IPS-18a (cell line): ENCODE measurements around the gene FAM216B.
"Not testable (repeated sequence)": the region's sequence is repeated elsewhere in the genome, so short reads cannot be mapped to it uniquely, and the experiment has no call there.

Experiments used
- H3K27ac ChIP-seq: one replicate; pipeline ENCODE4 v1.5.1; 2013; ENCODE audit warnings: low read length
- H3K27me3 ChIP-seq: one replicate; pipeline ENCODE4 v1.6.1; 2013; ENCODE audit warnings: mild to moderate bottlenecking, low read length; ENCODE audit not compliant: control insufficient read depth, insufficient read depth
- H3K36me3 ChIP-seq: one replicate; pipeline ENCODE4 v1.6.1; 2013; ENCODE audit warnings: low read depth, low read length; ENCODE audit not compliant: control insufficient read depth
- H3K4me1 ChIP-seq: one replicate; pipeline ENCODE4 v1.6.1; 2013; ENCODE audit warnings: low read depth, low read length; ENCODE audit not compliant: control insufficient read depth
- H3K4me3 ChIP-seq: one replicate; pipeline ENCODE4 v1.5.1; 2013; ENCODE audit warnings: low read length
- H3K9ac ChIP-seq: one replicate; pipeline ENCODE4 v1.6.1; 2013; ENCODE audit warnings: mild to moderate bottlenecking, low read length, moderate library complexity
- H3K9me3 ChIP-seq: one replicate; pipeline ENCODE4 v1.6.1; 2013; ENCODE audit warnings: low read depth, low read length; ENCODE audit not compliant: control insufficient read depth

Gene FAM216B

DNA sequence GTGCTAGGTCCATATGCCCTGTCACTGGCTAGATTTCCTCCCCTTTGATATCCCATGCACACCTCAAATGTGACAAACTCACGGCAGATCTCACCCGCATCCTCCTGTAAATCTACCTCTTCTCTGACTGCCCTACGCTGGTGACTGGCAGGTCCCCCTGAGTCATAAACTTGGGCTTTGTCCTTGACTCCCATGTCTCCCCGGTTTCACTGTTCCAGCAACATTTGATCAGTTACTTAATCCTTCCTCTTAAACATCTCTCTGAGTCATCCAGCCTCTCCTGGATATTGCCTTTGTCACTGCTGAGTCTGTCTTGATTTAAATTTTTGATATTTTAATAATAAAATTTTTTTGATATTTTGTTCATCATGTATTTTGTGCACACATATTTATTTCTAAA lies 26.5 kb downstream of the FAM216B start:
- H3K36me3 ChIP-seq, result no peaks in the 10 kb centered on the region
- H3K4me3 ChIP-seq, result no peak overlapping the region
- no peak overlapping the region for H3K9ac ChIP-seq
- no peaks in the 10 kb centered on the region for H3K27me3 ChIP-seq
- H3K27ac ChIP-seq, result no peak overlapping the region
- no peaks in the 10 kb centered on the region for H3K9me3 ChIP-seq
- H3K4me1 ChIP-seq, result no peaks in the 10 kb centered on the region

- Histone ChIP-seq H3K27ac (no peak overlapping the region), H3K9ac (no peak overlapping the region), H3K27me3 (no peaks in the 10 kb centered on the region), H3K36me3 (no peaks in the 10 kb centered on the region), H3K9me3 (no peaks in the 10 kb centered on the region), H3K4me3 (no peak overlapping the region), H3K4me1 (no peaks in the 10 kb centered on the region)
These were observed 27.1 kb downstream of the FAM216B start for GRCh38 chr13:42808341-42808940.

DNA sequence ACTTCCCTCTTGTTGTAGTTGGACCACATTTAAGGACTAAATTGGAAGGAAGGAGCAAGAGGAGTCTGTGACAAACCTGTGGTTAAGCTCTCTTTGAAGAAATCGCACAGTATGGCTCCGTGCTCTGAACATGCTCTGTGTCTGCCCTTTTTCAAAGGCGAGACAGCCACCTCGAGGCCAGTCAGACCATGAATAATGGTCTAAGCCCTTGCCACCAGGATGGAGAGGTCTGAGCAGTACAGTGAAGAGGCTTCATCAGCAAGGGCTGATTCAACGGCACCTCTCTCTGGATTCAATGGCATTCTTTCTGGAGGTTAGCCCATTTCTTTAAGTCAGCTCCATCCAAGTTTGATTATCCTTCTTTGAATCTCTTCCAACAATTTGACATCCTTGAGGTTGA lies 30.9 kb downstream of the FAM216B start:
- Histone ChIP-seq H3K27me3 (no peaks in the 10 kb centered on the region), H3K36me3 (no peaks in the 10 kb centered on the region), H3K27ac (no peak overlapping the region), H3K4me3 (no peak overlapping the region), H3K4me1 (no peaks in the 10 kb centered on the region), H3K9ac (no peak overlapping the region), H3K9me3 (no peaks in the 10 kb centered on the region)

- H3K4me3 ChIP-seq, result no peak overlapping the region
- no peaks in the 10 kb centered on the region for H3K36me3 ChIP-seq
- no peak overlapping the region for H3K27ac ChIP-seq
- H3K9me3 ChIP-seq, result peaks cover 8% of the 10 kb centered on the region
- no peak overlapping the region for H3K9ac ChIP-seq
- no peaks in the 10 kb centered on the region for H3K4me1 ChIP-seq
- no peaks in the 10 kb centered on the region for H3K27me3 ChIP-seq
These were observed 33.5 kb downstream of the FAM216B start for GRCh38 chr13:42814868-42815267.

- Histone ChIP-seq H3K4me3 (no peak overlapping the region), H3K27ac (no peak overlapping the region), H3K9me3 (peaks cover 8% of the 10 kb centered on the region), H3K36me3 (no peaks in the 10 kb centered on the region), H3K9ac (no peak overlapping the region), H3K4me1 (no peaks in the 10 kb centered on the region), H3K27me3 (no peaks in the 10 kb centered on the region)
These were observed 34.3 kb downstream of the FAM216B start for GRCh38 chr13:42815681-42816080.

DNA sequence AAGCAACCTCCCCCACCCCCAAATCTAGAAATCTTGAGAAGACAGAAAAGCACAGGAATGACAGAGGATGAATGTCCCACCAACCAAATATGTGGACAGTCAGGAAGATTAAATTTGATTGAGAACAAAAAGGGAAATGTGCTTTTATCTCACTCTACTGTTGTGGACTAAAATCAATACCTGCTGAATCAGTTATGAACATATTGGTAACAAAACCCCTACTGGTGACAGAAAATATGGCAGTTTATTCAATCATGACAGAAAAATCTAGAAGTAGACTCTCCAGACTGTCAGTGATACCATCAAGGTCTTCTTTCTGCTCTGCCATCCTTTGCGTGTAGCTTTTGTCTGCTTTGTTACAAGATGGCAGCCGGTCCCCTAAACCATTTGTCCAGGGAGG lies 35.2 kb downstream of the FAM216B start:
- no peak overlapping the region for H3K27ac ChIP-seq

GRCh38 chr13:42819687-42820086 lies 38.3 kb downstream of the FAM216B start:
- H3K4me1 ChIP-seq, H3K36me3 ChIP-seq, H3K9me3 ChIP-seq, H3K27ac ChIP-seq, H3K9ac ChIP-seq, H3K4me3 ChIP-seq, H3K27me3 ChIP-seq: not testable (repeated sequence)

More for the DNA sequence above, 35.2 kb downstream of the FAM216B start:
- H3K36me3 ChIP-seq, result no peaks in the 10 kb centered on the region
- H3K9me3 ChIP-seq, result peaks cover 8% of the 10 kb centered on the region
- no peak overlapping the region for H3K9ac ChIP-seq
- H3K4me3 ChIP-seq, result no peak overlapping the region
- peaks cover 3% of the 10 kb centered on the region for H3K4me1 ChIP-seq
- H3K27me3 ChIP-seq, result no peaks in the 10 kb centered on the region

GRCh38 chr13:42820451-42820850 lies 39.1 kb downstream of the FAM216B start:
- Histone ChIP-seq H3K27ac (no peak overlapping the region), H3K4me3 (no peak overlapping the region), H3K27me3 (no peaks in the 10 kb centered on the region), H3K9me3 (peaks cover 8% of the 10 kb centered on the region), H3K9ac (no peak overlapping the region), H3K4me1 (peaks cover 3% of the 10 kb centered on the region), H3K36me3 (no peaks in the 10 kb centered on the region)

DNA sequence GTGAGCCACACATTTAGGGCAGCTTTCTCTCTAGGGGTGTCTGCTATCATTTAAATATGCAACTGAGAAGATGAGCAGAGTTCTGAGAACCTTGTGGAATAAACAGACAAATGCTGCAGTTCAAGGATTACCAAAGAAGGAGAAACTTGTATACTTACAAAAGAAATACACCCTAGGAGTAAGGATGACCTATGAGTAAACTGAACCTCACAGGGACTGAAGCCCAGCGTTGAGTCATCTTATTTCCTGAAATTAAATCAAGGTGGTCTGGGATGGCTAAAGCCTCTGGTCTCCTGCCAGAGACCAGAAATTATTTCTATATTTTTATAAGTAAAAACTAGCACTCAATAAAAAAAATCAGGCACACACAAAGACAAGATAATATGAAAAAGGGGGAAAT lies 40.1 kb downstream of the FAM216B start:
- Histone ChIP-seq H3K4me1 (peaks cover 3% of the 10 kb centered on the region), H3K27ac (no peak overlapping the region), H3K36me3 (no peaks in the 10 kb centered on the region), H3K9ac (no peak overlapping the region), H3K4me3 (no peak overlapping the region), H3K9me3 (peaks cover 8% of the 10 kb centered on the region), H3K27me3 (no peaks in the 10 kb centered on the region)

DNA sequence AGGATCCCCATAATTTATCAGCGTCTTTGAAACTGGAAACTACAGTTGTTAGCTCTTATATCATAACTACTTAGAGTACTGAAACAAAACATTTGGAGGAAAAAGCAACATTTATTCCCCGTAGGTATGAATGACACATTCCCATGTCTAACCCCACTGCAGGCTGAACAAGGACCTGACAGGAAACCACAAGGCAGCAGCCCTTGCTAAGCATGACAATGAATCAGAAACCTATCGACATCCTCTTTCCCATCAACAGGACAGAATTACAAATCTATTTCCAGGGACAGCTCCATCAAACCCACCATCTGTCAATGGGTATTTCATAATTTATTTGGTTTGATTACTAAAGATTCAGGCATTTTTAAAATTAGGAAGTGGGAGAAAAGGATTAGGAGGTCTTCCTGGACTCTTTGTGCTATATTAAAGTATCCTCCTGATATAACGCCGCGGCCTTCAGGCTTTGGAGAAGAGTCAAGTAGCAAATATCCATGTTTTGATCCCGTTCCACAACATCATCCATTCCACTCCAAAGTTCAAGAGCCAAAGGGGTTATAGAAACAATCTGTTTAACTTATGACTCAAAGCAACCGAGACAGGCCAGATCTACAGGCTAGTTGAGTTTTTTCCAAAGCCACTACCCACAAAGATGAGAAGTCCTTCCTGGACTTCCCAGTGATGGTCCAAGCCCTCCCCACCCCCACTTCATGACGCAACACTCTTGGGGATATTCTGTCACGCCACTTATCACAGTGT lies 51.1 kb downstream of the FAM216B start:
- H3K9me3 ChIP-seq, result no peaks in the 10 kb centered on the region
- H3K27ac ChIP-seq, result no peak overlapping the region
- H3K4me1 ChIP-seq, result no peaks in the 10 kb centered on the region
- H3K36me3 ChIP-seq, result peaks cover 6% of the 10 kb centered on the region
- no peak overlapping the region for H3K4me3 ChIP-seq
- no peaks in the 10 kb centered on the region for H3K27me3 ChIP-seq
- H3K9ac ChIP-seq, result no peak overlapping the region

DNA sequence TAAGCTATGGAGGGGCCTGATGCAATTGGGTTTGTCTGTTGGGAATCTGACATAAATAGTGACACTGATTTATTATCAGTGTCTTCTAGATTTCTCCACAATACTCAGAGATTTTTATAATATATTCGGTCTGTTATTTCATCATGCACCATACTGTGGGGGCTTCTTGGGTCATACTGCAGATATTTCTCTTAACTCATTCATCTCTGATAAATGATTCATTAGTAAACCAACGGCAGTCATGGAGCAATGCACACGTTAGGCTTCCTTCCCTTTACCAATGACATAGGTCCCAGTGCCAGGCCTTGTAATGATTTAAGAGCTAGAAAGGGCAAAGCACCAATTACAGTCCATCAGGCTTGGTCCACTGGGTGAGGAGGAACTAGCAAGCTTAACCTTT lies 53.6 kb downstream of the FAM216B start:
- peaks cover 6% of the 10 kb centered on the region for H3K36me3 ChIP-seq
- no peak overlapping the region for H3K4me3 ChIP-seq
- no peak overlapping the region for H3K27ac ChIP-seq
- H3K4me1 ChIP-seq, result no peaks in the 10 kb centered on the region
- no peak overlapping the region for H3K9ac ChIP-seq
- H3K27me3 ChIP-seq, result no peaks in the 10 kb centered on the region
- H3K9me3 ChIP-seq, result no peaks in the 10 kb centered on the region
